NCI-H2107 treated with DMSO at 0.1 percent for 48 hours (cell line): ENCODE results near the gene S100A12.

Source experiments
- DNase-seq: peaks from one replicate; lab custom pipeline; 2025; ENCODE audit not compliant: unreplicated experiment; lab: John Stamatoyannopoulos, UW

S100A12 gene

GRCh38 chr1:153370146-153370545, 5.3 kb downstream of the S100A12 start:
- no peak for DNase-seq

- DNase-seq, result no peak
Measured at GRCh38 chr1:153368495-153368894, 6.9 kb downstream of the S100A12 start.

GRCh38 chr1:153367090-153367489, 8.3 kb downstream of the S100A12 start:
- no peak for DNase-seq

- DNase-seq, result no peak
Measured at GRCh38 chr1:153366261-153366660, 9.2 kb downstream of the S100A12 start.

GRCh38 chr1:153365696-153366095, 9.7 kb downstream of the S100A12 start:
- no peak for DNase-seq

GRCh38 chr1:153364766-153365666, 10.4 kb downstream of the S100A12 start:
- no peak for DNase-seq

- DNase-seq, result no peak
Measured at GRCh38 chr1:153364156-153364555, 11.3 kb downstream of the S100A12 start.

- DNase-seq, result no peak
Measured at GRCh38 chr1:153363641-153364040, 11.8 kb downstream of the S100A12 start.

- DNase-seq, result no peak
Measured at GRCh38 chr1:153362187-153362775, 13.1 kb downstream of the S100A12 start.

GRCh38 chr1:153361480-153362109, 13.8 kb downstream of the S100A12 start:
- DNase-seq, result no peak

GRCh38 chr1:153360592-153361479, 14.6 kb downstream of the S100A12 start:
- DNase-seq, result no peak

- no peak for DNase-seq
Measured at GRCh38 chr1:153360190-153360589, 15.2 kb downstream of the S100A12 start.

GRCh38 chr1:153359241-153359640, 16.2 kb downstream of the S100A12 start:
- DNase-seq, result no peak

GRCh38 chr1:153358691-153358975, 16.8 kb downstream of the S100A12 start:
- no peak for DNase-seq

- no peak for DNase-seq
Measured at GRCh38 chr1:153357853-153358690, 17.3 kb downstream of the S100A12 start, which contains the start of gene S100A9. TSS of gene S100A9 (plus strand) at chr1:153357854. CDS start at chr1:153358284, 430 bp downstream.

GRCh38 chr1:153357076-153357852, 18.2 kb downstream of the S100A12 start:
- DNase-seq, result no peak

GRCh38 chr1:153356392-153357075, 18.9 kb downstream of the S100A12 start:
- DNase-seq, result no peak

- peak; percentile 38 for DNase-seq
Measured at GRCh38 chr1:153355445-153356071, 19.9 kb downstream of the S100A12 start.
